SK-N-SH treated with all-trans-retinoic acid at 6 μM for 48 hours (cell line): ENCODE measurements around the gene MYO15A.

ENCODE experiments used
- ATAC-seq: fragments of 200-7000 bp; cut with Tn5 transposase; 3 replicates; pipeline ENCODE4 v1.9.1; 2020; ENCODE audit warnings: mild to moderate bottlenecking, moderate library complexity
- ARNTL ChIP-seq: fragments of 450-650 bp; formaldehyde crosslinking; IDR thresholded peaks from 2 replicates; pipeline ENCODE4 v1.5.0; 2020; ENCODE audit warnings: low read depth, mild to moderate bottlenecking, moderate library complexity, borderline replicate concordance
- BACH2 ChIP-seq: fragments of 250-450 bp; sonication (Bioruptor Pico); IDR thresholded peaks from 2 replicates; pipeline ENCODE4 v1.9.0; 2021; ENCODE audit warnings: mild to moderate bottlenecking, borderline replicate concordance
- CREB5 ChIP-seq: fragments of 250-450 bp; sonication (Bioruptor Pico); IDR thresholded peaks from 2 replicates; pipeline ENCODE4 v1.5.1; 2020; ENCODE audit warnings: low read depth, mild to moderate bottlenecking, moderate library complexity
- CSDC2 ChIP-seq: fragments of 250-450 bp; sonication (Bioruptor Pico); IDR thresholded peaks from 2 replicates; pipeline ENCODE4 v1.5.0; 2020; ENCODE audit warnings: mild to moderate bottlenecking, moderate library complexity
- ESRRG ChIP-seq: fragments of 250-450 bp; sonication (Bioruptor Pico); IDR thresholded peaks from 2 replicates; pipeline ENCODE4 v1.6.1; 2021; ENCODE audit warnings: mild to moderate bottlenecking
- GLIS3 ChIP-seq: fragments of 250-450 bp; sonication (Bioruptor Pico); IDR thresholded peaks from 2 replicates; pipeline ENCODE4 v1.5.0; 2020; ENCODE audit warnings: mild to moderate bottlenecking, moderate library complexity
- ISL1 ChIP-seq: fragments of 250-450 bp; sonication (Bioruptor Pico); IDR thresholded peaks from 2 replicates; pipeline ENCODE4 v2.1.2; 2022; ENCODE audit warnings: mild to moderate bottlenecking, moderate library complexity
- OSR1 ChIP-seq: fragments of 250-450 bp; sonication (Bioruptor Pico); IDR thresholded peaks from 2 replicates; pipeline ENCODE4 v1.8.0; 2022; ENCODE audit warnings: moderate library complexity, mild to moderate bottlenecking, inconsistent platforms
- PATZ1 ChIP-seq: fragments of 250-450 bp; sonication (Bioruptor Pico); IDR thresholded peaks from 2 replicates; pipeline ENCODE4 v1.8.0; 2020; ENCODE audit warnings: mild to moderate bottlenecking, moderate library complexity, borderline replicate concordance
- POU6F1 ChIP-seq: fragments of 250-450 bp; sonication (Bioruptor Pico); IDR thresholded peaks from 2 replicates; pipeline ENCODE4 v1.8.0; 2021; ENCODE audit warnings: low read depth, mild to moderate bottlenecking, moderate library complexity, borderline replicate concordance
- PPARA ChIP-seq: fragments of 250-450 bp; sonication (Bioruptor Pico); IDR thresholded peaks from 2 replicates; pipeline ENCODE4 v1.5.0; 2020; ENCODE audit warnings: mild to moderate bottlenecking, borderline replicate concordance
- RARB ChIP-seq: fragments of 250-450 bp; sonication (Bioruptor Pico); IDR thresholded peaks from 2 replicates; pipeline ENCODE4 v1.8.0; 2021; ENCODE audit warnings: mild to moderate bottlenecking, moderate library complexity
- SNAI2 ChIP-seq: fragments of 250-450 bp; sonication (Bioruptor Pico); IDR thresholded peaks from 2 replicates; pipeline ENCODE4 v1.5.0; 2020; ENCODE audit warnings: mild to moderate bottlenecking, moderate library complexity
- TOX ChIP-seq: fragments of 250-450 bp; sonication (Bioruptor Pico); IDR thresholded peaks from 2 replicates; pipeline ENCODE4 v1.8.0; 2021; ENCODE audit warnings: mild to moderate bottlenecking, moderate library complexity, borderline replicate concordance
- ZC3H10 ChIP-seq: fragments of 250-450 bp; sonication (Bioruptor Pico); IDR thresholded peaks from 2 replicates; pipeline ENCODE4 v1.5.1; 2021; ENCODE audit warnings: mild to moderate bottlenecking, moderate library complexity
- ZFP3 ChIP-seq: fragments of 250-450 bp; sonication (Bioruptor Pico); IDR thresholded peaks from 2 replicates; pipeline ENCODE4 v1.5.0; 2020; ENCODE audit warnings: mild to moderate bottlenecking, moderate library complexity
- ZFP30 ChIP-seq: fragments of 450-650 bp; formaldehyde crosslinking; IDR thresholded peaks from 2 replicates; pipeline ENCODE4 v1.5.0; 2022; ENCODE audit warnings: mild to moderate bottlenecking, moderate library complexity
- ZNF565 ChIP-seq: fragments of 450-650 bp; formaldehyde crosslinking; conservative IDR thresholded peaks from 2 replicates; pipeline ENCODE4 v1.5.0; 2020; ENCODE audit warnings: low read depth, mild to moderate bottlenecking, moderate library complexity
- ZNF70 ChIP-seq: fragments of 450-650 bp; formaldehyde crosslinking; IDR thresholded peaks from 2 replicates; pipeline ENCODE4 v1.5.0; 2020; ENCODE audit warnings: mild to moderate bottlenecking, moderate library complexity
- ZNF8 ChIP-seq: fragments of 450-650 bp; formaldehyde crosslinking; IDR thresholded peaks from 2 replicates; pipeline ENCODE4 v1.5.0; 2020; ENCODE audit warnings: mild to moderate bottlenecking, moderate library complexity
- TF ChIP-seq, protein P1 (sequence below): fragments of 250-450 bp; sonication (Bioruptor Pico); IDR thresholded peaks from 2 replicates; pipeline ENCODE4 v1.5.0; 2020; ENCODE audit warnings: mild to moderate bottlenecking, moderate library complexity

Gene MYO15A

DNA sequence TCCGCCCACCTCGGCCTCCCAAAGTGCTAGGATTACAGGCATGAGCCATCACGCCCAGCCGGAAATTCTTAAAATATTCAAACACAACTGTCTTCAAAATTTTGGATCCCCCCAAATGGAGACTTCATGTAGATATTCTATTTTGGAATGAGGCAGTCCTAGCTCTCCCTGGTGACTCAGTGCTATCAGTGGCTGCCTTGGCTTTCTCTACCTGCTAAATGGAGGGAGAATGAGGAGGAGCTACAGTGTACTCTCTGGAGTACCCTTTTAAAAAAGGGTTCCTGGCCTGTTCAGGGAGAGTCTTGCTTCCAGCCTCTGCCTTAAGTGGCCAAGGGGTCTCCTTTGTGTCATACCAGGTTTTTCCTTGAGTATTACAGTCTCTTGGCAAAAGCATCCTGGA, 85.8 kb downstream of the MYO15A start:
- no peak for ATAC-seq
- no peak for TF ChIP-seq CREB5 (CRISPR knock-in tag)
- no peak for TF ChIP-seq ZNF8 (CRISPR knock-in tag)
- no peak for TF ChIP-seq ZNF565 (CRISPR knock-in tag)
- no peak for TF ChIP-seq CSDC2 (CRISPR knock-in tag)
- TF ChIP-seq PATZ1 (CRISPR knock-in tag): no peak
- no peak for TF ChIP-seq ZFP30 (CRISPR knock-in tag)
- no peak for TF ChIP-seq TOX (CRISPR knock-in tag)
- no peak for TF ChIP-seq POU6F1
- TF ChIP-seq PPARA (CRISPR knock-in tag): no peak

DNA sequence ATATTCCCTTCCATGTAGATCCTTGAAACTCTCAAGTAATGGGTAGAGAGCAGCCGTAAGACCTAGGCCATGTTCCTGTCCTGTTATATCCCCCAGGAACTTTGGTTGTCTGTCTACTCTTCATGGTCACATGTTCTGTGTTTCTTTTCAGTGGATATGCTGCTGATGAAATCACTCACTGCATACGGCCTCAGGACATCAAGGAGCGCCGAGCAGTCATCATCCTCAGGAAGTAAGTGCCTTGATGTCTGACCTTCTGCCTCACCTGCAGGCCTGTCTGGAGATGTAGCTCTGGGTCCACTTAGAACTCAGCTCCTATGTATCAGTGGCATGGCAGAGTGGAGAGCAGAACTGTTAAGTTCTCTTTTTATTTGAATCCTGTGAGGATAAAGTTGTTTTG, 86.2 kb downstream of the MYO15A start:
- no peak for ATAC-seq
- TF ChIP-seq ZC3H10 (CRISPR knock-in tag) (no peak), ZNF70 (no peak), CREB5 (CRISPR knock-in tag) (no peak), CSDC2 (CRISPR knock-in tag) (no peak), TOX (CRISPR knock-in tag) (no peak), ISL1 (CRISPR knock-in tag) (no peak), OSR1 (no peak), RARB (CRISPR knock-in tag) (no peak), ZNF8 (CRISPR knock-in tag) (no peak), SNAI2 (CRISPR knock-in tag) (no peak), ZFP3 (CRISPR knock-in tag) (no peak), GLIS3 (CRISPR knock-in tag) (no peak), ZNF565 (CRISPR knock-in tag) (no peak), ARNTL (no peak)

DNA sequence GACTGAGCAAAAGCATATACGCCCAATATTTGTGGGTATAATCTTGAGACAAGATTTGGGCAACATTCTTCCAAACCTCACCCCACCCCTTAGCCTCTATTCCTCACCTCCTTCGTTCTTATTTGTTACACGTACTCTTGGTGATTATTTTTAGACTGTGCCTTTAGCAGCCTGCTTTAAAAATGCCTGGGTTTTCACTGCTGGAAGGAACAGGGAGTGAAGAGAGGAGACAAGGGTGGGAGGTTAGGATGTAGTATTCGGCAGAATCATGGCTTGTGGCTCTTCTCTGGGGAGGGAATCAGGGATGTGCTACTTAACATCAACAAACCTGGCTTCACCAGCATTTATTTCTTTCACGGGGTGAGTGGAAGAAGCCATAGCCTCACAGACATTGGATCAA, 86.7 kb downstream of the MYO15A start:
- TF ChIP-seq OSR1: no peak
- TF ChIP-seq ZNF8 (CRISPR knock-in tag): no peak
- TF ChIP-seq CREB5 (CRISPR knock-in tag): no peak
- no peak for TF ChIP-seq PATZ1 (CRISPR knock-in tag)
- TF ChIP-seq ESRRG (CRISPR knock-in tag): no peak
- TF ChIP-seq GLIS3 (CRISPR knock-in tag): no peak
- no peak for TF ChIP-seq ZFP3 (CRISPR knock-in tag)
- no peak for TF ChIP-seq ARNTL
- TF ChIP-seq, protein P1, sequence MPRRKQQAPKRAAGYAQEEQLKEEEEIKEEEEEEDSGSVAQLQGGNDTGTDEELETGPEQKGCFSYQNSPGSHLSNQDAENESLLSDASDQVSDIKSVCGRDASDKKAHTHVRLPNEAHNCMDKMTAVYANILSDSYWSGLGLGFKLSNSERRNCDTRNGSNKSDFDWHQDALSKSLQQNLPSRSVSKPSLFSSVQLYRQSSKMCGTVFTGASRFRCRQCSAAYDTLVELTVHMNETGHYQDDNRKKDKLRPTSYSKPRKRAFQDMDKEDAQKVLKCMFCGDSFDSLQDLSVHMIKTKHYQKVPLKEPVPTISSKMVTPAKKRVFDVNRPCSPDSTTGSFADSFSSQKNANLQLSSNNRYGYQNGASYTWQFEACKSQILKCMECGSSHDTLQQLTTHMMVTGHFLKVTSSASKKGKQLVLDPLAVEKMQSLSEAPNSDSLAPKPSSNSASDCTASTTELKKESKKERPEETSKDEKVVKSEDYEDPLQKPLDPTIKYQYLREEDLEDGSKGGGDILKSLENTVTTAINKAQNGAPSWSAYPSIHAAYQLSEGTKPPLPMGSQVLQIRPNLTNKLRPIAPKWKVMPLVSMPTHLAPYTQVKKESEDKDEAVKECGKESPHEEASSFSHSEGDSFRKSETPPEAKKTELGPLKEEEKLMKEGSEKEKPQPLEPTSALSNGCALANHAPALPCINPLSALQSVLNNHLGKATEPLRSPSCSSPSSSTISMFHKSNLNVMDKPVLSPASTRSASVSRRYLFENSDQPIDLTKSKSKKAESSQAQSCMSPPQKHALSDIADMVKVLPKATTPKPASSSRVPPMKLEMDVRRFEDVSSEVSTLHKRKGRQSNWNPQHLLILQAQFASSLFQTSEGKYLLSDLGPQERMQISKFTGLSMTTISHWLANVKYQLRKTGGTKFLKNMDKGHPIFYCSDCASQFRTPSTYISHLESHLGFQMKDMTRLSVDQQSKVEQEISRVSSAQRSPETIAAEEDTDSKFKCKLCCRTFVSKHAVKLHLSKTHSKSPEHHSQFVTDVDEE (CRISPR knock-in tag): no peak
- no peak for TF ChIP-seq CSDC2 (CRISPR knock-in tag)
- TF ChIP-seq PPARA (CRISPR knock-in tag): no peak
- no peak for TF ChIP-seq ISL1 (CRISPR knock-in tag)
- no peak for TF ChIP-seq BACH2
- no peak for TF ChIP-seq ZFP30 (CRISPR knock-in tag)
- TF ChIP-seq RARB (CRISPR knock-in tag): no peak
- TF ChIP-seq TOX (CRISPR knock-in tag): no peak
- TF ChIP-seq SNAI2 (CRISPR knock-in tag): no peak
- ATAC-seq: no peak
